Measurements from ENCODE around the gene TRMT6. TPM values are rescaled to one million over a fixed set of nuclear protein-coding genes. Genes with fewer than 3 reads are reported as not detected.

TRMT6 gene
- polyA plus RNA-seq, 1 of the 3 experiments (the other 2 are of a cell fraction), result 16.1 TPM

DNA sequence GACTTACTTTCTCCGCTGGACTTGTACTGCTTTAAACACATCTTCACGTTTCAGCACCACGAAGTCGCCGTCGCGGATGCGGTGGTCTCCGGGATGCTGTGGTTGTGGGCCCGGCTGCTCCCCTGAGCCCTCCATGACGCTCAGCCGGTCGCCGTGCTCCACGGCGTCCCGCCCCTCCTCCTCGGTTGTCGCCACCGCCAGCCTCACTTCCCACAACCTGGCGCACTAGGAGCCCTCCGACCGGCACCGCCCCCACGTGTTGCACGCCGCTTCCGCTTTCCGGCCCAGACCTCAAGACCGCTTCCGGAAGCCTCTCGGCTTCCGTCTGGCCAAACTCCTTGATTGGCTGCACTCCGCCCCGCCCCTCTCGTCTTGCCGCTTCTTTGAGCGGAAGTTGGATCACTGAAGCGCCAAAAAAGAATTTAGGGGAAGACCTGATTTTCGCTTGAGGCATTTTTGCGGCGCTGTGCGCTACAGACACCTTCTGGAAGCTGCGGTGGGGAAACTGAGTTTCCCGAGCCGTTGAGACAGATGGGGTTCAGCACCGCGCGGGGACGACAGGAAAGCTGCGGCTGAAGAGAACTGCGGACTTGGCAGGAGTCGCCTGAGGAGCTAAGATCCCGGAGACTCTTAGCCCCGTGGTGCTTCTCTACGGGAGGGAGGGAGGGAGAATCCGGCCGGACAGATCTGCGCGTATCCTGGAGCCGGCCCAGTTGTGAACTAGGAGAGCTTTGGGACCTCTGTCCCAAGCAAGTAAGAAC, at the start of gene TRMT6, which contains the start of gene MCM8 (continued):
- peak in 1 of 2 experiments; percentile 26; a peak in 1 of 4 replicates for TF ChIP-seq EP300 (IDR thresholded peaks at IDR 0.05; ENCODE audit: borderline replicate concordance in 1 of 2, low read depth in 1 of 2, low read length in 1 of 2)
- TF ChIP-seq YY1 (IDR thresholded peaks at IDR 0.05; ENCODE audit: low read depth), result peak; percentile 38; the same call in 1 of the 2 replicates
- 0 out of 2 replicates have a peak, but pooled peaks have one; percentile 33 for TF ChIP-seq TAF1 (IDR thresholded peaks at IDR 0.05; ENCODE audit: borderline replicate concordance, low read depth, low read length)

DNA sequence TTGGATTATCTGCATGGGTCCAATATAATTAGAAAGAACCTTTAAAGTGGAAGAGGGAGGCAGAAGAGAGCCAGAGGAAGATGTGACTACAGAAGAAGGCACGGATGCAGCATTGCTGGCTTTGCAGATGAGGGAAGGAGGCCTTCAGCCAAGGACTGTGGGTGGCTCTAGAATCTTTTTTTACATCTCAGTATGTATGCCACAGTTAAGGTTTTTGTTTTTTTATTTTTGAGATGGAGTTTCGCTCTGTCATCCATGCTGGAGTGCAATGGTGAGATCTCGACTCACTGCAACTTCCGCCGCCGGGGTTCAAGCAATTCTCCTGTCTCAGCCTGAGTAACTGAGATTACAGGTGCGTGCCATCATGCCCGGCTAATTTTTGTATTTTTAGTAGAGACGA, 49.5 kb upstream of the TRMT6 start:
- no peaks in the 10 kb centered on the region for H4K20me1 ChIP-seq (ENCODE audit: insufficient read depth)
- H3K9me2 ChIP-seq, result no peaks in the 10 kb centered on the region
- 97% methylated on average over 9 of the region's 9 CpGs for WGBS (ENCODE audit: low lambda C conversion rate)
- H3K36me3 ChIP-seq (replicated peaks in 1 of 2; ENCODE audit: control insufficient read depth in 1 of 2, insufficient read depth in 2 of 2, low read length in 1 of 2), result peaks cover 13 to 15% of the 10 kb centered on the region in 2 experiments
- CTCF ChIA-PET, result no interaction called here
- no peaks in the 10 kb centered on the region for H3K9me3 ChIP-seq
- POLR2A ChIA-PET, result no interaction called here
- no peaks in the 10 kb centered on the region for H3K79me2 ChIP-seq (ENCODE audit: insufficient read depth)
- peaks cover under 1 to 4% of the 10 kb centered on the region in 2 experiments; a peak in 2 of 4 replicates for H3K4me1 ChIP-seq (ENCODE audit: control insufficient read depth in 1 of 2, insufficient read depth in 2 of 2, low read depth in 1 of 2, low read length in 1 of 2)
- no peak for DNase-seq
- H2AFZ ChIP-seq (ENCODE audit: low read depth), result no peak overlapping the region
- H3K4me3 ChIP-seq (ENCODE audit: low read depth in 2 of 2, low read length in 1 of 2), result no peak overlapping the region
- peaks cover 10% of the 10 kb centered on the region for H3F3A ChIP-seq (replicated peaks; ENCODE audit: insufficient read depth)
- no peak overlapping the region for H3K4me2 ChIP-seq
- no peak overlapping the region for H3K9ac ChIP-seq
- H3K27me3 ChIP-seq (ENCODE audit: insufficient read depth), result no peaks in the 10 kb centered on the region
- TF ChIP-seq EZH2phosphoT487 (IDR thresholded peaks at IDR 0.05; ENCODE audit: borderline replicate concordance, low read depth) (no peak), FOSL2 (IDR thresholded peaks at IDR 0.05; ENCODE audit: borderline replicate concordance, low read depth) (no peak), MEF2A (IDR thresholded peaks at IDR 0.05; ENCODE audit: borderline replicate concordance, low read depth) (no peak), ELF1 (IDR thresholded peaks at IDR 0.05) (no peak), MXI1 (IDR thresholded peaks at IDR 0.05; ENCODE audit: low read depth, low read length) (no peak), NRF1 (IDR thresholded peaks at IDR 0.05; ENCODE audit: low read depth, low read length) (no peak), FOXJ3 (CRISPR knock-in tag; IDR thresholded peaks at IDR 0.05) (no peak), RCOR1 (IDR thresholded peaks at IDR 0.05; ENCODE audit: low read length) (no peak), TEAD4 (IDR thresholded peaks at IDR 0.05; ENCODE audit: borderline replicate concordance, insufficient read depth) (no peak), EP300 (IDR thresholded peaks at IDR 0.05; ENCODE audit: borderline replicate concordance in 1 of 2, low read depth in 1 of 2, low read length in 1 of 2) (no peak), TAF1 (IDR thresholded peaks at IDR 0.05; ENCODE audit: borderline replicate concordance, low read depth, low read length) (no peak), RAD21 (IDR thresholded peaks at IDR 0.05; ENCODE audit: low read length) (no peak), SMC3 (IDR thresholded peaks at IDR 0.05; ENCODE audit: low read depth, low read length) (no peak), GATA2 (CRISPR knock-in tag; IDR thresholded peaks at IDR 0.05) (no peak), RXRA (IDR thresholded peaks at IDR 0.05; ENCODE audit: borderline replicate concordance, low read depth) (no peak)
- TF ChIP-seq, protein P1, sequence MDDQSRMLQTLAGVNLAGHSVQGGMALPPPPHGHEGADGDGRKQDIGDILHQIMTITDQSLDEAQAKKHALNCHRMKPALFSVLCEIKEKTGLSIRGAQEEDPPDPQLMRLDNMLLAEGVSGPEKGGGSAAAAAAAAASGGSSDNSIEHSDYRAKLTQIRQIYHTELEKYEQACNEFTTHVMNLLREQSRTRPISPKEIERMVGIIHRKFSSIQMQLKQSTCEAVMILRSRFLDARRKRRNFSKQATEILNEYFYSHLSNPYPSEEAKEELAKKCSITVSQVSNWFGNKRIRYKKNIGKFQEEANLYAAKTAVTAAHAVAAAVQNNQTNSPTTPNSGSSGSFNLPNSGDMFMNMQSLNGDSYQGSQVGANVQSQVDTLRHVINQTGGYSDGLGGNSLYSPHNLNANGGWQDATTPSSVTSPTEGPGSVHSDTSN (IDR thresholded peaks at IDR 0.05), result no peak
- TF ChIP-seq, protein P2, sequence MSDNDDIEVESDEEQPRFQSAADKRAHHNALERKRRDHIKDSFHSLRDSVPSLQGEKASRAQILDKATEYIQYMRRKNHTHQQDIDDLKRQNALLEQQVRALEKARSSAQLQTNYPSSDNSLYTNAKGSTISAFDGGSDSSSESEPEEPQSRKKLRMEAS (IDR thresholded peaks at IDR 0.05; ENCODE audit: low read depth), result no peak
- TF ChIP-seq, protein P3, sequence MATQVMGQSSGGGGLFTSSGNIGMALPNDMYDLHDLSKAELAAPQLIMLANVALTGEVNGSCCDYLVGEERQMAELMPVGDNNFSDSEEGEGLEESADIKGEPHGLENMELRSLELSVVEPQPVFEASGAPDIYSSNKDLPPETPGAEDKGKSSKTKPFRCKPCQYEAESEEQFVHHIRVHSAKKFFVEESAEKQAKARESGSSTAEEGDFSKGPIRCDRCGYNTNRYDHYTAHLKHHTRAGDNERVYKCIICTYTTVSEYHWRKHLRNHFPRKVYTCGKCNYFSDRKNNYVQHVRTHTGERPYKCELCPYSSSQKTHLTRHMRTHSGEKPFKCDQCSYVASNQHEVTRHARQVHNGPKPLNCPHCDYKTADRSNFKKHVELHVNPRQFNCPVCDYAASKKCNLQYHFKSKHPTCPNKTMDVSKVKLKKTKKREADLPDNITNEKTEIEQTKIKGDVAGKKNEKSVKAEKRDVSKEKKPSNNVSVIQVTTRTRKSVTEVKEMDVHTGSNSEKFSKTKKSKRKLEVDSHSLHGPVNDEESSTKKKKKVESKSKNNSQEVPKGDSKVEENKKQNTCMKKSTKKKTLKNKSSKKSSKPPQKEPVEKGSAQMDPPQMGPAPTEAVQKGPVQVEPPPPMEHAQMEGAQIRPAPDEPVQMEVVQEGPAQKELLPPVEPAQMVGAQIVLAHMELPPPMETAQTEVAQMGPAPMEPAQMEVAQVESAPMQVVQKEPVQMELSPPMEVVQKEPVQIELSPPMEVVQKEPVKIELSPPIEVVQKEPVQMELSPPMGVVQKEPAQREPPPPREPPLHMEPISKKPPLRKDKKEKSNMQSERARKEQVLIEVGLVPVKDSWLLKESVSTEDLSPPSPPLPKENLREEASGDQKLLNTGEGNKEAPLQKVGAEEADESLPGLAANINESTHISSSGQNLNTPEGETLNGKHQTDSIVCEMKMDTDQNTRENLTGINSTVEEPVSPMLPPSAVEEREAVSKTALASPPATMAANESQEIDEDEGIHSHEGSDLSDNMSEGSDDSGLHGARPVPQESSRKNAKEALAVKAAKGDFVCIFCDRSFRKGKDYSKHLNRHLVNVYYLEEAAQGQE (IDR thresholded peaks at IDR 0.05; ENCODE audit: low read depth, low read length), result no peak
- TF ChIP-seq, protein P4, sequence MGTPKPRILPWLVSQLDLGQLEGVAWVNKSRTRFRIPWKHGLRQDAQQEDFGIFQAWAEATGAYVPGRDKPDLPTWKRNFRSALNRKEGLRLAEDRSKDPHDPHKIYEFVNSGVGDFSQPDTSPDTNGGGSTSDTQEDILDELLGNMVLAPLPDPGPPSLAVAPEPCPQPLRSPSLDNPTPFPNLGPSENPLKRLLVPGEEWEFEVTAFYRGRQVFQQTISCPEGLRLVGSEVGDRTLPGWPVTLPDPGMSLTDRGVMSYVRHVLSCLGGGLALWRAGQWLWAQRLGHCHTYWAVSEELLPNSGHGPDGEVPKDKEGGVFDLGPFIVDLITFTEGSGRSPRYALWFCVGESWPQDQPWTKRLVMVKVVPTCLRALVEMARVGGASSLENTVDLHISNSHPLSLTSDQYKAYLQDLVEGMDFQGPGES (IDR thresholded peaks at IDR 0.05; ENCODE audit: low read depth, low read length), result no peak
- TF ChIP-seq, protein P5, sequence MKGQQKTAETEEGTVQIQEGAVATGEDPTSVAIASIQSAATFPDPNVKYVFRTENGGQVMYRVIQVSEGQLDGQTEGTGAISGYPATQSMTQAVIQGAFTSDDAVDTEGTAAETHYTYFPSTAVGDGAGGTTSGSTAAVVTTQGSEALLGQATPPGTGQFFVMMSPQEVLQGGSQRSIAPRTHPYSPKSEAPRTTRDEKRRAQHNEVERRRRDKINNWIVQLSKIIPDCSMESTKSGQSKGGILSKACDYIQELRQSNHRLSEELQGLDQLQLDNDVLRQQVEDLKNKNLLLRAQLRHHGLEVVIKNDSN (IDR thresholded peaks at IDR 0.05; ENCODE audit: borderline replicate concordance, low read depth), result no peak
- no peak overlapping the region for H3K27ac ChIP-seq (ENCODE audit: low read depth in 2 of 2, low read length in 1 of 2)
